Inflammatory macrophage (primary cell): ENCODE data around the gene PDCD4.
"Not testable (repeated sequence)": the region's sequence is repeated elsewhere in the genome, so short reads cannot be mapped to it uniquely, and the experiment has no call there.

Experiments
- DNase-seq, 2 donors: peaks; one replicate each; pipeline ENCODE4 v3.0.0-alpha.2; 2020 to 2022

Gene PDCD4

DNA sequence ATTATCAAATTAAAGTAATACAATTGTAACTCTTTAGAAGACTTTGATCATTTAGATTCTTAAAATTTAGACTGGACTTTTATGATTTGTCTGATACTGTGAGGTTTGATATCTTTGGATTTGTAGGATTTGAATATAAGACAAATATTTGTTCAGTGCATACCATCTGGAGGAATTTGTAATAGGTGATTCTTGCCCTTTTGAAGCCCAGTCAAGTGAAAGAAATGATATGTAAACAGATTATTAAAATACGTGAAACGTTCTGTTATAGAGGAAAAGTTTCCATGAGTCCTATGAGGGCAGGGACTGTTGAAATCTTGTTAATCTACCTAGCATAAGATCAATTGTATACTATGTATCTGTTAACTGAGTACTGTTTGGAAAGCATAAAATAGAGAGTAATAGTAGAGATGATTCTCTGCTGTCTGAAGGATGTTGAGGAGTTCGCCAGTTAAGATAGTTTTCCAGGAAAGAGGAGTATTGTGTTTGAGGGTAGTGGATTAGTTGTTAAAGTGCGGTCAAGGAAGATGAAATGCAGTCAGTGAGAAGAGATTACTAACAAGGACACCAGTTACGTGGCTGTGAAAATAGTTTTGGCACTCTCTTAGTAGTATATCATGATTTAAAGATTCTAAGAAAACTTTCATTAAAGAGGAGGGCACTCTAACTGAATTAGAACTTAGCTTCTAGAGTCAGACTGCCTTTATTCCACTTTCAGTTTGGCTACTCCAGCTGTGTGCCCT lies 14.4 kb downstream of the PDCD4 start:
- no peak for DNase-seq

DNA sequence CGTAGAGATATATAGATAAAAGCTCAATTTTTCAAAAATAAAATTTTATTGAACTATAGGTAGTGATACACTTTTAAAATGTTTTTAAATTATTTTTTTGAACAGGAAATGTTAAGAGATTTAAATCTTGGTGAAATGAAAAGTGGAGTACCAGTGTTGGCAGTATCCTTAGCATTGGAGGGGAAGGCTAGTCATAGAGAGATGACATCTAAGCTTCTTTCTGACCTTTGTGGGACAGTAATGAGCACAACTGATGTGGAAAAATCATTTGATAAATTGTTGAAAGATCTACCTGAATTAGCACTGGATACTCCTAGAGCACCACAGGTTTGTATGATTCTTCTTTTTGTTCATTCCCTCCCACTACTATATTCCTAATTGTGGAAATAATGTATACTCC lies 15.8 kb downstream of the PDCD4 start:
- no peak for DNase-seq

DNA sequence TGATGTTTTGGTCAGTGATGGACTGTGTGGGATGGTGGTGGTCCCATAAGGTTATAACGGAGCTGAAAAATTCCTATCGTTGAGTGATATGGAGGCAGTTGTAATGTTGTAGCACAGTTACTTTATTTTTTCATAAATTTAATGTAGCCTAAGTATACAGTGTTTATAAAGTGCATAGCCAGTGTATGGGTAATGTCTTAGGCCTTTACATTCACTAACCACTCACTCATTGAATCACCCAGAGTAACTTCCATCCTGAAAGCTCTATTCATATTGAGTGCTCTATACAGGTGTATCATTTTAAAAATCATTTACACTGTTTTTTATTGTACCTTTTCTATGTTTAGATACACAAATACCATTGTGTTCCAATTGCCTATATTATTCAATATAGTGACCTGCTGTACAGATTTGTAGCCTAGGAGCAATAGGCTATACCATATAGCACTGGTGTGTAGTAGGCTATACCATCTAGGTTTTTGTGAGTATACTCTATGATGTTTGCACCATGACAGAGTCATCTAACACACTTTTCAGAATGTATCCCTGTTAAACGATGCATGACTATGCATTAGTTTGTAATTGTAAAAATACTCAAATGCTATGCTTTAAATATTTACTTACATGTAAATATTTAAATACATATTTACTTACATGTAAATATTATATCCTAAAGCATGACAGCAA lies 21.0 kb downstream of the PDCD4 start:
- no peak for DNase-seq

DNA sequence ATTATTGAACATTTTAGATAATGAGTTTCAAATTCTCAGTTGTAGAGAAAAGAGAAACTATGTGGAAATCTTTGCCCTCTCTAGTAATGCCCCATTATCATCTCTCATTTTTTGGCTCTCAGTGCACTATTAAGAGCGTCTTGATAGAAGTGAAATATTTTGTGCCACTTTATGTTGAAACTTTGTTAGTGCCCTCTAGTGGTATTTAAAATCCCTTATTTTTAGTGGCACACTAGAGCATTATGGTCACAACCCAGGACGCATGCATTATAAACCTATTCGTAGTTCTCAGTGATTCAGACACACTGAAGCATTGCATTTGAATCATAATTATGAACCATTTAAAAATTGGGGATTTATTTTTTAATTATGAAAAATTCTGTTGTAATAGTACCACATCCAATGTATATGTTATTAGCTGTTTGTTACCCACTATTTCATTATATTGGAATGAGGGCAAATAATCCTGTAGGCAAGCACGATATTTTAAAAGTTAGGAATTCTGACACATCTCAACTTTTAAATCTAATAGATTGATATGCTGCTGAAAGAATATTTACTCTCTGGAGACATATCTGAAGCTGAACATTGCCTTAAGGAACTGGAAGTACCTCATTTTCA lies 21.9 kb downstream of the PDCD4 start:
- peak; percentile 34 to 77 for DNase-seq

DNA sequence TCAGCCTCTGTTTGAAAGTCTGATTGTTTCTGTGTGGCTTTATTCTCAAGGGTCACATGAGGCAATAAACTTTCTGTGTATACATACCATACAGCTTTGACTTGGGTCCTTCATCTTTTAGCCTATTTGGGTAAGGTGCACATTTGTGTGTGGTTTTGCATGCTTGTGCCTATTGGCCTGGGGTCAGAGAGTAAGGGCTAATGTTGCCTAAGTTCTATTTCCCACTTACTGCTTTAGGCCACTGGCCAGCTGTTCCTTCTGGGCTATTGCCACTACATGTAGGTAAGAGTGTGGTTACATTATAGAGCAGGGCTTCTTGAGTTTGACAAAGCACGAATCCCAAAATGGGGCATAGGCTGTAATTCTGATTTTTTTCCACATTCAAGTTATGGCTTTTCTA lies 25.5 kb downstream of the PDCD4 start:
- no peak for DNase-seq

DNA sequence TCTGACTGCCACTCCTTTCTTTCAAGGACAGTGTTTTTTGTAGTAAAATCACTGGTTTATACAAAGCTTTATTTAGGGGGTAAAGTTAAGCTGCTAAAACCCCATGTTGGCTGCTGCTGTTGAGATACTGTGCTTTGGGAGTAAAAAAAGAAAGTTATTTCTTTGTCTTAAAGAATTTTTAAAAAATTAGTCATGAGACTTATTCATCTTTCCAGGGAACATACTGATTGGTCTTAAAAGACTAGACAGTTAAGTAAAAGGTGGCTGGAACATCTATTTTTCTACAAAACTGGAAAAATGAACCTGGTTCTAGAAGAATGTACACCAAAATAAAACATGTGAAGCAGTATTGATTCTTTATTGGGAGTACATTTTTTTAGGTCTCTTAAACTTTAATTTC lies 26.7 kb downstream of the PDCD4 start:
- no peak for DNase-seq

DNA sequence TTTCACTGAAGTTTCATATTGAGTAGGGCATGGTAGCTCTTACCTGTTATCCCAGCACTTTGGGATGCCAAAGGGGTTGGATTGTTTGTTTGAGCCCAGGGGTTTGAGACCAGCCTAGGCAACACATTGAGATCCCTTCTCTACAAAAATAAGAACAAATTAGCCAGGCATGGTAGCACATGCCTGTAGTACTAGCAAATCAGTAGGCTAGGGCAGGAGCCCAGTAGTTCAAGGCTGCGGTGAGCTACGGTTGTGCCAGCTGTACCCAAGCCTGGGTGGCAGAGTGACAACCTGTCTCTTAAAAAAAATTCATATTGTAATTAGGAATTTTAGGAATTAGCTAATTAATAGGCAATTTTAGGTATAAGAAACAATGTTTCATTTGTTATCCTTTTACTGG lies 29.3 kb downstream of the PDCD4 start:
- DNase-seq = no peak

DNA sequence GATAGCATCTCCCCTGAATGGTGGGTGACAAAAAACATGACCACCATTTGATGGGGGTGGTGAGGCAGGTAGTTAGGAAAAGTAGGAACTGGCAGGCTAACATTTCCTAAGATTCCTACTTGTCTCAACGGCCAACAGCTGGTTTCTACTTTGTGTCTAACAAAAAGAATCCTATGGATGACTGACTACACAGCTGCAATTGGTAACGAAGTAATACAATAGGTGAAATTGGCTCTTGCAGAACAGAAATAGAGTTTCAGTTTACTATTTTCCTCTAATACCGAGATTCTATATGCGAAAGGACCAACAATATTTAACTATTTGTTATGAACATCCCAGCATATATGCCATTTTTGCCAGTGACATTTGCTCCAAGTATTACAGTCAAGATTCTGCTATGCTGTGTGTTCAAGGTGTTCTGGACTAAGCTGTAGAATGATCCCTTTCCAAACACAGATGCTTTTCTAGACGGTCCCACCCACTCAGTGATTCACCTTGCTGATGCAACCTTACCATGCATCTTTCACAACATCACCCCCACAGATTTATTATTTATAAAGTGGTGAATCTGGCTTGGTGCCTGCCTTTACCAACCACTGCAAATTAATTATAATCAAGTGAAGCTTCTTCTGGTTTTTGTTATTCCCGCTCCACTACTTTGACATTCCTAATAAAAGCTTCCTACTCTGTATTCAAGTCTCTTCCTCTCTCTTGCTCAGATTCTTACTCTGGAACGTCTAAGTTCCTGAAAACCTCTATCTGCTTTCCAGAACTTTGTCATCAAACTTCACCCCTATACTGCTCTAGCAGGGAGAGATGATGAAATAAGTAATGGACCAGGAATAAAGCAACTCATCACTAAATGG lies 30.5 kb downstream of the PDCD4 start:
- no peak for DNase-seq

DNA sequence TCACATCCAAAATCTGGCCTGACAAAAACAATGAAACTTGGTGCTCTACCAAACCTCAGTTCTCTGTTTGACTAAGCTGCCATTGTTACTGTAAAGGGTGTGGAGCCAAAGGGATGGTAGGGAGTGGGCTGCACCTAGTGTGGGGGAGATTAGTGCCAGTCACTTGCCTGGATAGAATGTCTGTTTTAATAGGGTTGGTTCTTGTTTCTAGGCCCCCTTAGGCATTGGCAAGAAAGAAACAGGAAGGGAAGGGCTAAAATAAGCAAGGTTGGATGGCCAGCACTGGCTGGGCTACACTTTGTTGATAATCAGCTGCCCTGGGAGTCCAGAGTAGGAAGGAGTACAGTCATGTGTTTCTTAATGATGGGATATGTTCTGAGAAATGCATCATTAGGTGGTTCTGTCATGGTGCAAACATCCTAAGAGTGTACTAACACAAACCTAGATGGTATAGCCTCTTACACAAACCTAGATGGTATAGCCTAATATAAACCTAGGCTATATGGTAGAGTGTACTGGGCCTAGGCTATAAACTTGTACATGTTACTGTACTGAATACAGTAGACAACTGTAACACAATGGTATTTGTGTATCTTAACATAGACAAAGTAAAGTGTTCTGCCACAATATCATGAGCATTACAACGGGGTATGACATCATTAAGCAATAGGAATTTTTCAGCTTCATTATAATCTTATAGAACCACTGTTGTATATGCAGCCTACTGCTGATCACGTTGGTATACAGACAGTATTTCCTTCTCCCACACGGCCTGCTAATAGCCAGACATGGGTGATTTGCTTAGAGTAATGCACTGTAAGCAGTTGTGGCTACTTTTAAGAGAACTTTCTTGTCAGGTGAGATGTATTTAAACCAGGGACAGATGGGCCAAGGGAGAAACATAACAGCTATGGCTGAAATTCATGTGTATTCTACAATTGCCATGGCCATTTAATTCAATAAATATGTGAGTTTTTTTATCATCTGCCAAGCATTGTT lies 31.9 kb downstream of the PDCD4 start:
- DNase-seq = no peak

DNA sequence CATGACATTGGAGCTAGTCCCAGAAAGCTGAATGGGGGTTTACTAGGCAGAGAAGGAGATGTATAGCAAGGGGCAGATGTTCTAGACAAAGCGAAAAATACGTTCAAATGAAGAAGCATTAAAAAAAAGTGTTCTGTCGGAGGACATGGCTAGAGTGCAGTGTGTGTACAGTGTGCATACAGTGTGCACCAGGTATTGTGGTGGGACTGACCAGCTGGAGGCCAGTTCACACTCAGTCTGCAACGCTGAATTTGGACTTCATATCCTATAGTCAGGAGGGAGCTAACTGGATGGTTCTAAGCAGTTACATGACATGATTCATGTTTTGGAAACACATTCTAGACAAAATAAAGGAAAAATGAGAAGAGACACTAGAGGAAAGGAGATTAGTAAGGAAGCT lies 38.4 kb downstream of the PDCD4 start:
- no peak for DNase-seq

DNA sequence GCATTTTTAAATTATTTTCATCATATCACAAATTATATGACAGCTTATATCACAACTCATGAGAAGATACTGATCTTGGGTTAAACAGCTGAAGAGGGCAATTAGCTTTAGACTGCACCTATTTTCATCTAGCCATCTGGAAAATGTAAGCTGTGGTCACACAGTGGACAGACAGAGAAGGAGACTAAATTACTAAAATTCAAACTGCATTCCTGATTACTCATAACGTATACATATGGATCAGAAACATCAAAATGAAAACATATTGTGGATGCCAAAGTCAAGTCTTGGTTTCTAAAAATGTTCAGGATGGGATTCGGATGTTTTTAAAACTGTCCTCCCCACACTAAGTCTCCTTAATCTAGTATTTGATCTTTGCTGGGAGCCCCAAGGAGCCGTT lies 40.6 kb downstream of the PDCD4 start:
- no peak for DNase-seq

DNA sequence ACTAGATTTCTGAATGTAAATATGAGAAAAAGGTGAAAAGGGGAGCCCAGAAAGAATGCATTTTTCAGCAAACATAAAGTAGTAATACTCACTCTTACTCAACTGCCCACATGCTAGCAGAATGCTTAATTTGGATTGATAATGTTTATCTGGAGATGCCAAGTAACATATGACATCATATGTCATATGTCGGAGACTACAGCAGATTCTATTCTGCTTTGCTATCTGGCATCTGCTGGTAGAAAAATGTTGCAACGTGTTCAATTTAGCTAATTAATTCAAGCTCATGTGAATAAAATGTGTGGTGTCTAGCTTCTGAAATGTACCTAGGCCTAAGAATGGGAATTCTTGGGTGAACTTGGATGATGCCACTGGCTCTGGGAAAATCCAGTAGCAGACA lies 42.7 kb downstream of the PDCD4 start:
- DNase-seq = no peak

DNA sequence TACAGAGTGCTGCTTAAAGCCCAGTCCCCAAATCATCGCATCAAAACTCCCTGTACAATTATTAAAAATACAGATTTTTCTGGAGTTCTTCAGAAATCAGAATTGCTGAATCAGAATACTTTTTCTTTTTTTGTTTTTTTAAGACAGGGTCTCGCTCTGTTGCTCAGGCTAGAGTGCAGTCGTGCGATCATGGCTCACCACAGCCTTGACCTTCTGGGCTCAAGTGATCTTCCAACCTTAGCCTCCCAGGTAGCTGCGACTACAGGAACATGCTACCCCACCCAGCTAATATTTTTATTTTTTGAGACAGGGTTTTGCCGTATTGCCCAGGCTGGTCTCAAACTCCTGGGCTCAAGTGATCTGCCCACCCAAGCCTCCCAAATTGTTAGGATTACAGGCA lies 43.3 kb downstream of the PDCD4 start:
- DNase-seq = no peak

DNA sequence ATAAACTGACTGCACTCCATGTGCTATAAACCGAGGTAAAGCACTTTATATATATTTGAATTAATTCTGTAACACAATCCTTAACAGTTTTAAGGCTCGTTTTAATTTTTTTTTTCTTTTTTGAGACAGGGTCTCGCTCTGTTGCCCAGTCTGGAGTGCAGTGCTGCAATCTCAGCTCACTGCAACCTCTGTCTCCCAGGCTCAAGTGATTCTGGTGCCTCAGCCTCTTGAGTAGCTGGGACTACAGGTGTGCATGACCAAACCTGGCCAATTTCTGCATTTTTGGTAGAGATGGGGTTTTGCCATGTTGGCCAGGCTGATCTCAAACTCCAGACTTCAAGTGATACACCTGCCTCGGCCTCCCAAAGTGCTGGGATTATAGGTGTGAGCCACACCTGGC lies 43.9 kb downstream of the PDCD4 start:
- not testable (repeated sequence) for DNase-seq

DNA sequence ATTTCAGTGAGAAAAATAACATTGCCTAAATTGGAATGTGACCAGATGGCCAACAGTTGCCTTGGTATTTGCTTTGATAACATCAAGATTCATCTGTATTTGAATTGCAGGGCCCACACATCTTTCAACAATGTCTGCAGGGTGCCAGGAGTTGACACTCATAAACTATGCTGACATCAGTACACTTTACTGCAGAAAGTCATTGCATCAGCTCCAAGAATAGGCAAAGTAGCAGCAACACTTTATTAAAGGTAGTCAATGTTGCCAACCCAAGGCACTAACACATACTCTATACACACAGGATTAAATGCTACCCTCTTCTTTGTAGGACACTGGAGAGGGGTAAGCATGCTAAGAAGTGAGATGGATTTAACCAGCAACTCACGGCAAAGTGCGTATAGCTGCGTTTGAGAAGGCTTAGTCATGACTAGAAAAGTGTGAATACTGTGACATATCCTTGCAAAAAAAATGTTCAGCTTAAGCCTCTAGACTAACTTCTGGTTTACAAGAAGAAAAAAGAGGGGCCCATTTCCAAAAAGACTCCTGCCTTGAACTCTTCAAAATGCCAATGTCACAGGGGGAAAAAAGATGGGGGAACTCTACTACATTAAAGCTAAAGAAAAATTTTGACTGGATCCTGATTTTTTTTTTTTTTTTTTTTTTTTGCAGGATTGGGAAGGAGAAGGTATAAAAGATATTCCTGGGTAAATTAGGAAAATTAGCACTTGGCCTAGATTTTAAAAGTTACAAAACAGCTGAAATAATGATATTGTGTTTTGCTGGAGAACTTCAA lies 45.0 kb downstream of the PDCD4 start:
- no peak for DNase-seq

DNA sequence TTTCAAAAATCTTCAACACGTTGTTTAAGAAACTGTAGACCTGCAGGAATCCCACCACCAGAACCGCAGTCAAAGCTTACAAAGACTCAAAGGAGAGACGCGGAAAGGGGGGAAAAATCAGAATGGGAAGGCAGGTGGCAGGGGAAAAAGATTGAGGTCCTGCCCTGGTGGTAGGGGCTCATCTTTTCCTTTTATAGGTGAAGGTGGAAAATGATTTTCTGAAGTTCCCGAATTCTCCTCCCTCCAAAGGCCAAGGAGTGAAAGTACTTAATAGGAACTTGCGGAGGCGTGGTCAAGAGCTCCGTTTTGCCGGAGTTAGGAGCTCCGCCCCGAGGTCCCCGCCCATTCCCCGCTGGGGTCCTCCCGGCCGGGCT lies 46.5 kb downstream of the PDCD4 start:
- peak; percentile 94 to 98 for DNase-seq

DNA sequence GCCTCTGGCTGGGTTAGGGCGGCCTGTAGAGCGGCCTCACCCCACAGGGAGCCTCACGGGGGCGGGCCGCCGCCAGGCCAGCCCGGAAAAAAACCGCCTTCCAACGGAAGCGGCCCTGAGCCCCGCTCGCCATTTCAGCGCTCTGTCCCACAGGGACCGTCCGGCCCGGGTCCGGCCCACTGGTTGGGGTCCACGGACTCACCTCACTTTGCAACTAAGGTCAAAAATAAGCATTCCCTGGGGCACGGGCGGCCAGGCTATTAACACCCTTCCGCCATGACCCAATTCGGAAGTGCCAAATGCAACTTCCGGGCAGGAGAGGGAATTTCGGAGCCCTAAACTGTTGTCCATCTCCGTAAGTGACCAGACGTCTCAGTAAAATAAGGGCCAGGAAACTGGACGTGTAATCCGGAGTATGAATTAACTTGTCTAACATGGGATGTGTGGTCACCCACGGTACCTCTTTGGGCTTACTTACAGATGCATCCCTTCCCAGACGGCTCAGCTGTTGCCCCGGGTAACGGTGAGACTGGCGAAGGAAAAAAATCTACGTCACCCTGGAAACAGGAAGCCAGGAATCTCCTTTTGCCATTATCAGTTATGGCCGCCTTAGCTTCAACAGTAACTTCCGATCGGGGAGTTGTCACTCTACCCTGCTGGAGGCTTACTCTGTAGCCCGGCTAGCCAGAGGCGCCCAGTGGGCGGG lies 47.1 kb downstream of the PDCD4 start, which contains the start of gene BBIP1:
BBIP1 (minus strand) TSS at position 538 of the 706 bp plus-strand sequence. CDS start 1,023 bp downstream, outside the sequence.
- DNase-seq = peak; percentile 100

DNA sequence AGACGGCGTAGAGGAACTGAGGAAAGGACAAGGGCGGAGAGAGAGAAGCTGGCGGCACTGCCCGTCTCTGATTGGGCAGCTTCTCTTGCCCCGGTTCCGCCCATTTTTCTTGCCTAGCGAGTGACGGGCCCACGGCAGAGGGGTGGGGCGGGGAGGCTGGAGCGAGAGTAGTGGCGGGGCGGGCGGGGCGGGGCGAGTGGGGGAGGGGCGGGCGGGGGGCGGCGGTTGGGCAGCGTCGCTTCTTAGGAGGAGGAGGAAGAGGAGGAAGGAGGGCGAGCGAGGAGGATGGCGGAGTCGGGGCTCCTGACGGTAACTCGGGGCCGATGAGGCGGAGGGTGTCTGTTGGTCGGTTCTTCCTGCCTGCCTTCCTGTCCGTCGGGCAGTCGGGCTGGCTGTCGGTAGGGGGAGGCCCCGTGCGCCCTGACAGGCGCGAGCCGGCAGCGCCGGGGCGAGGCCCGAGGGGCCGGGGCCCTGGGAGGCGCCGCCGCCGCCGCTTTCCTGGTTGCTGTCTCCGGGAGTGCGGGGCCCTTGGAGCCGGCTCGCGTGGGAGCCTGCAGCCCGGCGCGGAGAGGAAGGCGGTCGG lies 47.7 kb downstream of the PDCD4 start, which contains the start of gene SHOC2:
SHOC2 (plus strand) TSS at position 256 of the 583 bp plus-strand sequence. CDS start 44,755 bp downstream, outside the sequence.
- peak in 1 of 2 donors; percentile 70 for DNase-seq
